ENCODE results near the gene SLC4A2. TPM values are rescaled to one million over a fixed set of nuclear protein-coding genes. Genes with fewer than 3 reads are reported as not detected.

The SLC4A2 gene
- total and polyA plus RNA-seq, 4 donors, result 27.5 to 98.8 (median 72.6) TPM

- TF ChIP-seq FOXA1 (IDR thresholded peaks at IDR 0.05), result no peak
- no peak for TF ChIP-seq RAD21 (IDR thresholded peaks at IDR 0.05)
- no peak for TF ChIP-seq YY1 (IDR thresholded peaks at IDR 0.05)
- TF ChIP-seq REST (IDR thresholded peaks at IDR 0.05), result no peak
- no peak for TF ChIP-seq ATF3 (IDR thresholded peaks at IDR 0.05)
- no peaks in the 10 kb centered on the region for H3K9me3 ChIP-seq (ENCODE audit: control insufficient read depth in 4 of 4, low read length in 3 of 4)
- peaks cover 0 to 4% (median under 1%) of the 10 kb centered on the region in 4 donors for H3K27me3 ChIP-seq (ENCODE audit: control insufficient read depth in 4 of 4, insufficient read depth in 4 of 4, low read length in 3 of 4)
- H3K4me1 ChIP-seq (ENCODE audit: control insufficient read depth in 4 of 4, insufficient read depth in 4 of 4, low read length in 3 of 4), result peaks cover 6 to 25% (median 13%) of the 10 kb centered on the region in 4 donors
- no peak overlapping the region for H3K4me3 ChIP-seq (ENCODE audit: low read depth in 1 of 3, low read length in 3 of 3)
- WGBS, result 82% methylated on average over 15 of the region's 15 CpGs
- no peaks in the 10 kb centered on the region for H3K36me3 ChIP-seq (ENCODE audit: control insufficient read depth in 4 of 4, insufficient read depth in 3 of 4, low read depth in 1 of 4, low read length in 3 of 4)
- no peak for DNase-seq (ENCODE audit: low spot score)
- H3K27ac ChIP-seq (ENCODE audit: low read depth in 1 of 2, low read length in 2 of 2), result no peak overlapping the region
- no peak overlapping the region for H3K9ac ChIP-seq (ENCODE audit: low read depth in 1 of 2, low read length in 2 of 2)
These were observed 42.4 kb upstream of the SLC4A2 start for GRCh38 chr7:151016942-151017341.

GRCh38 chr7:151017370-151017952, 41.9 kb upstream of the SLC4A2 start:
- TF ChIP-seq ZBTB33 (IDR thresholded peaks at IDR 0.05), result no peak
- no peak for TF ChIP-seq CTCF (IDR thresholded peaks at IDR 0.05; ENCODE audit: low read depth, low read length, missing input control)
- TF ChIP-seq ATF3 (IDR thresholded peaks at IDR 0.05), result no peak
- no peak for TF ChIP-seq MAX (IDR thresholded peaks at IDR 0.05)
- TF ChIP-seq NR2F2 (IDR thresholded peaks at IDR 0.05), result no peak
- TF ChIP-seq TAF1 (conservative IDR thresholded peaks at IDR 0.05), result no peak
- TF ChIP-seq RXRA (IDR thresholded peaks at IDR 0.05), result no peak
- TF ChIP-seq FOXA1 (IDR thresholded peaks at IDR 0.05), result no peak
- no peak for TF ChIP-seq GABPA (IDR thresholded peaks at IDR 0.05 in 1 of 2, conservative IDR thresholded peaks at IDR 0.05 in 1 of 2)
- no peak for TF ChIP-seq REST (IDR thresholded peaks at IDR 0.05)
- no peak for TF ChIP-seq EGR1 (IDR thresholded peaks at IDR 0.05; ENCODE audit: low read depth in 2 of 2)
- no peak for TF ChIP-seq RAD21 (IDR thresholded peaks at IDR 0.05)
- no peak for TF ChIP-seq HNF4A (conservative IDR thresholded peaks at IDR 0.05)
- H3K4me1 ChIP-seq (ENCODE audit: control insufficient read depth in 4 of 4, insufficient read depth in 4 of 4, low read length in 3 of 4), result peaks cover 6 to 25% (median 13%) of the 10 kb centered on the region in 4 donors
- no peaks in the 10 kb centered on the region for H3K36me3 ChIP-seq (ENCODE audit: control insufficient read depth in 4 of 4, insufficient read depth in 3 of 4, low read depth in 1 of 4, low read length in 3 of 4)
- H3K9me3 ChIP-seq (ENCODE audit: control insufficient read depth in 4 of 4, low read length in 3 of 4), result no peaks in the 10 kb centered on the region
- H3K4me3 ChIP-seq (ENCODE audit: low read depth in 1 of 3, low read length in 3 of 3), result no peak overlapping the region
- peaks cover 0 to 2% (median 0%) of the 10 kb centered on the region in 4 donors for H3K27me3 ChIP-seq (ENCODE audit: control insufficient read depth in 4 of 4, insufficient read depth in 4 of 4, low read length in 3 of 4)
- H3K9ac ChIP-seq (ENCODE audit: low read depth in 1 of 2, low read length in 2 of 2), result no peak overlapping the region
- H3K27ac ChIP-seq (ENCODE audit: low read depth in 1 of 2, low read length in 2 of 2), result no peak overlapping the region
- 44% methylated on average over 13 of the region's 13 CpGs for WGBS
- DNase-seq (ENCODE audit: low spot score), result no peak
